ENCODE measurements around the gene RMRP. TPM values are rescaled to one million over a fixed set of nuclear protein-coding genes. Genes with fewer than 3 reads are reported as not detected.
A peak's percentile ranks its signal among the peaks of the same experiment; 100 is the strongest.

RMRP gene
- total and polyA plus RNA-seq, 12 donors = 14.9 to 14,997 (median 5,571) TPM

DNA sequence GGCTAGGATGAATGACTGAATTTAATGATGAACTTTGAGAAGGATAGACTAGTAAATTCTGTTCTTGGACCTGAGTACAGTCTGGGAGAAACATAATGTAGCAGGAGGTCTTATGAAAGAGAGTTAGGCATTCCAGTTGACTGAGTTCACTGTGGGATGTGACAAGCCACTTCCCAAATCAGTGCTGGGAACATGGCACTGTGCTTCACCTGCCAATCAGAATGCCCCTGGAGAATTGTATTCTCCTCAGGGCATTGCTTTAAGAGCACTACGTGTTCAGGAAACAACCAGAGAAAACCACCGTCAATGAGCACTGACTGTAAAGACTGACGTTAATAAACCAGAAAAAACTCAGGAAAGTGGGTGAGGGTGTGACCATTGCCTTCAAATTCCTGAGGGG lies 1.5 kb upstream of the RMRP start:
- ATAC-seq (peak in 5 of 8 donors; percentile 3 to 36 (median 19)), DNase-seq (no peak)
- Histone ChIP-seq H3K27me3 (no peaks in the 10 kb centered on the region), H3K4me3 (peak overlapping the region; percentile 73 to 98 (median 88)), H3K27ac (peak overlapping the region; percentile 95 to 99 (median 98)), H3K36me3 (peaks cover 0 to 29% (median 9%) of the 10 kb centered on the region in 9 donors), H3K4me1 (peaks cover 0 to 55% (median 34%) of the 10 kb centered on the region in 9 donors), H3K9me3 (no peaks in the 10 kb centered on the region)
- 27 to 39% methylated on average over 3 of the region's 3 CpGs for WGBS, 2 donors
- intact Hi-C loops (cut with DNase I) = loop anchor here in 9 of 10 donors (1.0 to 10.0 kb wide), 13 partner anchors 29 to 245 kb away; partner anchors contain the start of genes SPAG8 (in 3 of the 9), HINT2 (in 2 of the 9), TPM2 (in 2 of the 9) and CREB3 (in 1 of the 9)
- TF ChIP-seq, protein P1, sequence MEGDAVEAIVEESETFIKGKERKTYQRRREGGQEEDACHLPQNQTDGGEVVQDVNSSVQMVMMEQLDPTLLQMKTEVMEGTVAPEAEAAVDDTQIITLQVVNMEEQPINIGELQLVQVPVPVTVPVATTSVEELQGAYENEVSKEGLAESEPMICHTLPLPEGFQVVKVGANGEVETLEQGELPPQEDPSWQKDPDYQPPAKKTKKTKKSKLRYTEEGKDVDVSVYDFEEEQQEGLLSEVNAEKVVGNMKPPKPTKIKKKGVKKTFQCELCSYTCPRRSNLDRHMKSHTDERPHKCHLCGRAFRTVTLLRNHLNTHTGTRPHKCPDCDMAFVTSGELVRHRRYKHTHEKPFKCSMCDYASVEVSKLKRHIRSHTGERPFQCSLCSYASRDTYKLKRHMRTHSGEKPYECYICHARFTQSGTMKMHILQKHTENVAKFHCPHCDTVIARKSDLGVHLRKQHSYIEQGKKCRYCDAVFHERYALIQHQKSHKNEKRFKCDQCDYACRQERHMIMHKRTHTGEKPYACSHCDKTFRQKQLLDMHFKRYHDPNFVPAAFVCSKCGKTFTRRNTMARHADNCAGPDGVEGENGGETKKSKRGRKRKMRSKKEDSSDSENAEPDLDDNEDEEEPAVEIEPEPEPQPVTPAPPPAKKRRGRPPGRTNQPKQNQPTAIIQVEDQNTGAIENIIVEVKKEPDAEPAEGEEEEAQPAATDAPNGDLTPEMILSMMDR (IDR thresholded peaks at IDR 0.05) = no peak

DNA sequence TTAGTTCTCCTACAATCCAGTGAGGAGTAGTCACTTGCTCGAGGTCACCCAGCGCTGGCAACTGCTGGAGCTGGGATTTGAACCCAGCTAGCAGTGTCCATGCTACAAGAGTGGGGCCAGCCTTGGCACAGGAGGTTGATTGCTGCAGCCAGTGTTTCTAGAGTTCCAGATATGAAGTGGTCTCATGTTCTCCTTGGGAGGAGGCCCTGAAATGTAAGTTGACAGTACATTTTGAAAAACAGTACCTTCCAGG lies 1.1 kb upstream of the RMRP start:
- no peaks in the 10 kb centered on the region for H3K27me3 ChIP-seq
- ATAC-seq (peak in 5 of 8 donors; percentile 1 to 9 (median 6)), DNase-seq (peak in 1 of 2 donors; percentile 44)
- H3K4me3 ChIP-seq = peak overlapping the region; percentile 73 to 98 (median 88)
- no peaks in the 10 kb centered on the region for H3K9me3 ChIP-seq
- peaks cover 0 to 29% (median 9%) of the 10 kb centered on the region in 9 donors for H3K36me3 ChIP-seq
- 2% methylated on average over 2 of the region's 2 CpGs for whole genome bisulfite sequencing, 2 donors
- H3K27ac ChIP-seq = peak overlapping the region; percentile 95 to 99 (median 98)
- intact Hi-C loops (cut with DNase I) = loop anchor here in 9 of 10 donors (1.0 to 10.0 kb wide), 14 partner anchors 30 to 246 kb away; partner anchors contain the start of genes HINT2 (in 3 of the 9), SPAG8 (in 3 of the 9), TPM2 (in 2 of the 9) and CREB3 (in 1 of the 9)
- peaks cover 0 to 53% (median 34%) of the 10 kb centered on the region in 9 donors for H3K4me1 ChIP-seq
- TF ChIP-seq, protein P1 (IDR thresholded peaks at IDR 0.05) = no peak

DNA sequence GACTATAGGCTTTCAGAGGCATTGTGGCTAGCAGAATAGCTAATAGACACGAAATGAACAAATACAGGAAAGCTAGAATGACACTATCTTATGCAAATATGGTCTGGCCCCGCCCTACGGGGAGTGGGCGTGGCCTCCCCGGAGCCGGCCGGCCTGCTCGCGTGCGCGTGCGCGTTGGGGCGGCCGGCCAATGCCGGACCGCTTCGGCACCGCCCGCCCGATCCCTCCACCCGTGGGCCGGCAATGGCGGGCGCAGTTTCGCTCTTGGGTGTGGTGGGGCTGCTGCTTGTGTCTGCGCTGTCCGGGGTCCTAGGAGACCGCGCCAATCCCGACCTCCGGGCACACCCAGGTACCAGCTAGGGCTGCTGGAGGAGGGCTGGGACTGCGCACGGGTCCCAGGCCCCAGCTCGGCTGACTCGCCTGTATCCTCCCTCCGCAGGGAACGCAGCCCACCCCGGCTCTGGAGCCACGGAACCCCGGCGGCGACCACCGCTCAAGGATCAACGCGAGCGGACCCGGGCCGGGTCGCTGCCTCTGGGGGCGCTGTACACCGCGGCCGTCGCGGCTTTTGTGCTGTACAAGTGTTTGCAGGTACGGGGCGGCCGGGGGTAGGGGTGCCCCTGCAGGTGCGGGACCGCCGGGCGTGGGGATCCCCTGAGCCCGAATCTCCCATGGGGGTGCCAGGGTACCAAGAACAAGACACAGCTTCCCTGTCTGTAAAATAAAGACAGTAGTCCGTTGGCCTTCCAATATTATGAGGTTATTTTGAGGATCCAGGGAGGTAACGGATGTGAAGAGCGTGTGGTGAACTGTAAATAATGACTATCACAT lies 533 bp upstream of the RMRP start, which contains the start of gene CCDC107:
Gene CCDC107, plus strand, starts transcription at position 156 of the 831 bp plus-strand sequence. Its CDS starts 88 bp downstream, at position 244.
- TF ChIP-seq, protein P1 (IDR thresholded peaks at IDR 0.05) = peak; percentile 42 to 79 (median 68)

More for the DNA sequence above, 533 bp upstream of the RMRP start, which contains the start of gene CCDC107:
- no peaks in the 10 kb centered on the region for H3K27me3 ChIP-seq
- DNase-seq (peak; percentile 84 to 87), ATAC-seq (peak; percentile 76 to 90 (median 82))
- 0% methylated on average over 66 to 67 of the region's 67 CpGs for WGBS, 2 donors
- H3K36me3 ChIP-seq = peaks cover 0 to 29% (median 9%) of the 10 kb centered on the region in 9 donors
- H3K4me3 ChIP-seq = peak within 1 kb of the TSS; percentile 73 to 98 (median 88)
- intact Hi-C loops (cut with DNase I) = loop anchor here in 9 of 10 donors (1.0 to 10.0 kb wide), 13 partner anchors 30 to 246 kb away; partner anchors contain the start of genes HINT2 (in 3 of the 9), SPAG8 (in 3 of the 9), TPM2 (in 2 of the 9) and CREB3 (in 1 of the 9)
- H3K9me3 ChIP-seq = no peaks in the 10 kb centered on the region
- peak within 1 kb of the TSS; percentile 95 to 99 (median 98) for H3K27ac ChIP-seq
- peaks cover 0 to 53% (median 34%) of the 10 kb centered on the region in 9 donors for H3K4me1 ChIP-seq
